Stimulated activated CD8-positive, alpha-beta memory T cell treated with anti-CD3 and anti-CD28 coated beads, Interleukin-7, amount 100 ng/mL, for 1 hour (primary cell): Measurements from ENCODE around the gene ADAM17.

ENCODE experiments used
- DNase-seq, 2 donors: peaks; one replicate each; pipeline ENCODE4 v3.0.0-alpha.2; 2020; ENCODE audit warnings: low read depth in 2 of 2

ADAM17 gene

DNA sequence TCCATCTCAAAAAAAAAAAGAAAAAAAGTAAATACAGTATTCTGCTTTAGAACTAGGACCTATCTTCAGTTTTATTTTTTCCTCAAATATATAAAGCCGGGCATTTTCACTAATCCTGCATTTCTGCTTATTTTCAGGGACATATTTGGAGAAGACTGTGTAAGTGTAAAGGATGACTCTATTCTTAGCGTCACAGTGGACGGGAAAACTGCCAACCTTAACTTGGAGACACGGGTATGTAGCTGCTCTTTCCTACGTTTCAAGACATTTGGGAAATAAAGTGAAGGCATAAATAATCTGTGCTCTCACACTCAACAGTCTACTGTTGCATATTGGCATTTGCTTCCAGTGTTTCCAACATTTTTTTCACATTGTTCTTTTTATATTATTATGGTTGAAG, 84.4 kb downstream of the ADAM17 start:
- DNase-seq: no peak

DNA sequence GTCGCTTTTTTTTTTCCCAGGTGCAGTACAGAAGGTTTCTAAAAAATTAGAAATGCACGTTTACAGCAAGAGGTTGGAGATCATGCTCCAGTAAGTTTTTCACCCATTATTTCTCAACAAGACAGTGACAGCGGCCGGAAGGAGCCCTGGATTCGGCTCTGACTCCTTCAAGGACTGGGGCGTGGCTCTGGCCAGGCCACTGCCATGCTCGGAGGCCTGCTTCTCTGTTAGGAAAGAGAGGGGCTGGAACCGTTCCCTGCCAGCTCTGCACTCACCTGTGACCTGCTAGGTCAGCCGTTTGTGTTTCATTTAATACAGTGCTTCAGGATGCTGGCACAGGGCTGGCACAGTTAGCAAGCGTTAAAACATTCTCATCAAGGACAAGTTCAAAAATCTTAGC, 87.9 kb downstream of the ADAM17 start:
- DNase-seq: no peak

DNA sequence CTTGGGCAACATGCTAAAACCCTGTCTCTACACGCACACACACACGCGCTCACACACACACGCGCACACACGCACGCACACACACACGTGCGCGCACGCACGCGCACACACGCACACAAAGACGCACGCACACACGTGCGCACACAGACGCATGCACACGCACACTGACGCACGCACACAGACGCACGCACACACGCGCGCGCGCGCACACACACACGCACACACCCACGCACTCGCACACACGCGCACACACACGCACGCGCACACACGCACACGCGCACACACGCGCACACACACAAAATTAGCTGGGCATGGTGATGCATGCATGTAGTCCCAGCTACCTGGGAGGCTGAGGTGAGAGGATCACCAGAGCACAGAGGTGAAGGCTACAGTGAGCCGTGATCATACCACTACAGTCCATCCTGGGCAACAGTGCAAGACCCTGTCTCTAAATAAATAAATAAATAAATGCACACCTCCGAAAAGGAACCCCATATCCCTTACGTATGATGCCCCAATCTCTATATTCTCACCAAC, 89.4 kb downstream of the ADAM17 start:
- no peak for DNase-seq

DNA sequence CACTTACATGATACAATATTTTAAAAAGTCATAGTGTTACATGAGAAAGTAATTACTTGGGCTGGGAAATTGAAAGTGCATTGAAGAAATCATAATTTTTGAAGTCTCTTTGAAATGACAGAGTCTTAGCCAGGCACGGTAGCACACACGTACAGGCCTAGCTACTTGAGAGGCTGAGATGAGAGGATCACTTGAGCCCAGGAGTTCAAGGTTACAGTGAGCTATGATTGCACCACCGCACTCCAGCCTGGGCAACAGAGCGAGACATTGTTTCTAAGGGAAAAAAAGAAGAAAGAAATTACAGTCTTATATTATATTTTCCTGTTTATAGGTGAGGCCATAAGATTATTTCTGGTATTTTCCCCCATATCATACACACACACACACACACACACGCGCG, 90.5 kb downstream of the ADAM17 start:
- no peak for DNase-seq

DNA sequence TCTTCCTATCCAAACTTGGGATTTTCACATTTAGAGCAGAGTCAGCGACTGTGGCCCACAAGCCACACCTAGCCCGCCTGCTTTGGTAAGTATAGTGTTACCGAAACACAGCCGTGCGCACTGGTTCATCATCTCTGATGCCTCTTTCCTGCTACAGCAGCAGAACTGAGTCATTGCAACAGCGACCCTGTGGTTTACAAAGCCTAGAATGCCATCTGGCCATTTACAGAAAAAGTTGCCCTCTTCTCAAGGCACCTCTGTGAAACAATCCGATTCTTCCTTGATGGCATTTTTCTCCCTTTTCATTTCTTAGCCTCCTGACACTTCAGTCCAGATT, 92.0 kb downstream of the ADAM17 start:
- no peak for DNase-seq

DNA sequence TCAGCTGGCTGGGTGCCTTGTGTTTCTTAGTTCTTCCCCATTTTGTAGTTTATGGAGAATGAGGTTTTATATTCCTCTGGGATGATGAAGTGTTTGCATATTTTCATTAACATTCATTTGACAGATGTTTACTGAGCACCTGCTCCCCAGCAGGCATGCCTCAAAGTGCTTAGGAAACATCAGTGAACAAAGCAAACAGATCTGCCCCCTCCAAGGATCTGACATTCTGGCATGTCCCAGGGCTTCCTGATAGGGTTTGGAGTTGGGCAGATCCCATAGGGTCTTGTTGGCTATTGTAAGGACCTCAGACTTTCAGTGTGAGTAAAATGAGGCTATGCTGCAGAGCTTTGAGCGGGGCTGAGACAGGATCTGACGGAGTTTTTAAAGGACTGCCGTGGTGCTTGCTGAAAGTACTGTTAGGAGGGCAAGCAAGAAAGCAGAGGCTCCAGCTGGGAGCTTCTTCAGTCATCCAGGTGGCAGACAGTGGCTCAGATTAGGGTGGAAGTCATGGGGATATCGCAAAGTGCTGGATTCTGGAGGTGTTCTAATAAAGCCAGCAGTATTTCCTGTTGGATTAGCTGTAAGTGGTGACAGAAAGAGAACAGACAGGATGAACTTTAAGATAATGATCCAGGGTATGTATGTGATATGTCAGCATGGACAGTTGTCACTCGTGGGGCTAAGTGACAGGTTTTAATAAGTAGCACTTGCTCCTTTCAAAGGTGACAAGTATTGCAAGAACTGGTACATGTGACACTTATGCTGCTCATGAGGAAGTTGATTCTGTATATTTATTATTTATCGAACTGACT, 92.5 kb downstream of the ADAM17 start:
- DNase-seq: no peak

DNA sequence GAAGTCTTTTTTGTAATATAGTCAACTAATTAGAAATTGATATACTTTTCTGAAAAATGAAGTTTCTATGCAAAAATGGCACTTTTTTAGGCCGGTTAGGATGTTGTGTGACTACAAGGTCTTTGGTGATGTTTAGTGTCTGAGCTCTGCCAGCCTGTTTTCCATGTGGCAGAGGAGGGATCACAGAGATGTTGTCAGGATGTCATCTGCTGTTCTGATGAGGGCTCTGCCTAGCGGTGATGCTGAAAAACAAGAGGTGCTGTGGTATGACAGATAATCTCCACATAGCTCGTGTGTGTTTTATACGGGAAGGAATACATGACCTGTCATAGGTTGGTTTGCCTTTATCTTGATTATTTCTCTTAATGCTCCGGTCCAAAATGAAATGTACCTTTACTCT, 93.3 kb downstream of the ADAM17 start:
- DNase-seq: no peak

DNA sequence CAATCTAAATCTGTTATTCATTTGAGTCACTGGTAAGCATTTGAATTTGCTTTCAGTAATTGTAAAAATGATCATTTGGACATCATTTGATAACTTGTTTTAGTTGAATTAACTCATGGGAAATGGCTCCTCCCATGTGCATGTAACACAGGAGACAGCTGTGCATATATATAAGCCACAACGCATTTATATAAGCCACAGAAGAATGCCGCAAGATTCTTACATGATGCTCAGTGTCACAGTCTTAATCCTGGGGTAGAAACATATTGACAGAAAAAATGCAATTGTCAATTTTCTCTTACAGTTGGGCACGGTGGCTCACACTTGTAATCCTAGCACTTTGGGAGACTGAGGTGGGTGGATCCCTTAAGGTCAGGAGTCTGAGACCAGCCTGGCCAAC, 94.6 kb downstream of the ADAM17 start:
- DNase-seq: no peak

DNA sequence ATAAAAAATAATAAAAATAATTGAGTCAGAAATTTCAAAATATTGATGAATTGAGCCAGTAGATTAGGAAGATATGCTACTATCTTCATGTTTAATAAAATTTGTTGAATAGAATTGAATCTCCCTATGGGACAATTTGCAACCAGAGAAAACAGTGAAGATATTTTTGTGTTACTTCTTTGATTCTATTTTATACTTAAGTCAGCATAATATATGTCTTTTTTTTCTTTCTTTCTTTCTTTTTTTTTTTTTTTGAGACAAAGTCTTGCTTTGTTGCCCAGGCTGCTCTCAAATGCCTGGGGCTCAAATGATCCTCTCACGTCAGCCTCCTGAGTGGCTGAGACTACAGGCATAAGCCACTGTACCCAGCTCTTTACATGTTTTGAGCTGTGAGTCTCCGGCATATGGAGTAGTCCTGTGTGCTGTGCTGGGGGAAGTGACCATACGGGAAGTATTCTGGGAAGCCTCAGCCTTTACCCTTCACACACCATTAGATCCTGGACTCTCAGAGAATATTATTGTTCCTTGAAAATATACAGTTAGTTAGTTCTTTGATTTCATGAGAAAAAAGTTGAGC, 95.1 kb downstream of the ADAM17 start:
- DNase-seq: no peak

DNA sequence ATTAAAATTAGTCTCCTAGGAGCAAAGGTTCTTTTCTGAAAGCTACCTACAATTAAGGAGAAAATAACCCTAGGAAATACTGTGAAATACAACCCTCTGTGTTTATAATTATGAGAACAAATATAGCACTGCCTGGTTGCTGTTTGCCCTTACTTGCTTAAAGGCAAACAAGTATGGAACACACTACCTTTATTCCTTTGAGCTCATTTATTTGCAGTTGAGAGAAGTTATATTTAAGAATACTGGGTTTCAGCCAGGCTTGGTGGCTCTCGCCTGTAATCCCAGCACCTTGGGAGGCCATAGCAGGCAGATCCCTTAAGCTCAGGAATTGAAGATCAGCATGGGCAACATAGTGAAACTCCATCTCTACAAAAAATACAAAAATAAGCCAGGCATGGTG, 104.4 kb downstream of the ADAM17 start:
- DNase-seq: no peak

DNA sequence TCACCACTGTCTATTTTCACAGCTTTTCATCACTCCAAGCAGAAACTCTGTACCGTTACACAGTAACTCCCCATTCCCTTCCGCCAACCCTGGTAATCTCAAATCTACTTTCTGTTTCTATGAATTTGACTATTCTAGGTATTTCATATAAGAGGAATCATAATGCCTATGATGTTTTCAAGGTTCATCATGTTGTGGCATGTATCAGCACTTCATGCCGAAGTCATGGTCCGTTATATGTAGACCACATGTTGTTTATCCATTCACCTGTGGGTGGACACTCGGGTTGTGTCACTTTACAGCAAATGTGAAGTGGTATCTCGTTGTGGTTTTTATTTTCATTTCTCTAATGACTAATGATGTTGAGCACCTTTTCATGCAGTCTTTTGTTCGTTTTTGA, 110.5 kb downstream of the ADAM17 start:
- DNase-seq: no peak

DNA sequence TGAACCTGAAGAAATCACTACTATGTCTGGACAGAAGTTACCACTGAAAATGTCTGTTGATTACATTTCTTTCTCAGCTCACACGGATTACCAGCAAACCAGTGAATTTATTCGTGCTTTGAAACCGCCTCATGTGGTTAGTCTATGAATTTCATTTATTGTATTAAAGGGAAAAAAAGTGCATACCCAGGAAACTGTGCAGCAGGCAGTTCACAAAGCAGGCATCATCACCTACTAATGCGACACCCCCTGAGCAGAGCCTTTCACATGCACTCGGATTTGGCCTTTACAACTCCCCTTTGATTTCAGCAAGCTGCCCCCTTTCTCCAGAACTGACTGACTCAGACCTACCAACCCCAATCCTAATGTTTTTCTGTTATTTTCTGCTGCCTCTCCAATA, 112.1 kb downstream of the ADAM17 start:
- DNase-seq: no peak

DNA sequence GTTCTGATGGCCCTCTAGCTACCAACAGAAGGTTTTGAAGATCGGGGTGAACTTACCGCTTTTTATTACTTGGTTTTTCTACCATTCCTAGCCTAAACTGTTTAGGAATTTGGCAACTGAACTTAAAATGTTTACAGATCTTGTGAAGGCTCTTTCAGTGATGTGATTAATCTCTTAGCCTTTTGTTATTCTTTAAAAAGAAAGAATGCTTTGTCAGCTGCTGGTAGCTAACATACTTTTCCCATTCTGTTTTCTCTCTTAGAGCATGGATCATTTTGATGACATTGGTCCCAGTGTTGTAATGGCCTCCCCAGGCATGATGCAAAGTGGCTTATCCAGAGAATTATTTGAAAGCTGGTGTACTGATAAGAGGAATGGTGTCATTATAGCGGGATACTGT, 114.1 kb downstream of the ADAM17 start:
- DNase-seq: no peak

DNA sequence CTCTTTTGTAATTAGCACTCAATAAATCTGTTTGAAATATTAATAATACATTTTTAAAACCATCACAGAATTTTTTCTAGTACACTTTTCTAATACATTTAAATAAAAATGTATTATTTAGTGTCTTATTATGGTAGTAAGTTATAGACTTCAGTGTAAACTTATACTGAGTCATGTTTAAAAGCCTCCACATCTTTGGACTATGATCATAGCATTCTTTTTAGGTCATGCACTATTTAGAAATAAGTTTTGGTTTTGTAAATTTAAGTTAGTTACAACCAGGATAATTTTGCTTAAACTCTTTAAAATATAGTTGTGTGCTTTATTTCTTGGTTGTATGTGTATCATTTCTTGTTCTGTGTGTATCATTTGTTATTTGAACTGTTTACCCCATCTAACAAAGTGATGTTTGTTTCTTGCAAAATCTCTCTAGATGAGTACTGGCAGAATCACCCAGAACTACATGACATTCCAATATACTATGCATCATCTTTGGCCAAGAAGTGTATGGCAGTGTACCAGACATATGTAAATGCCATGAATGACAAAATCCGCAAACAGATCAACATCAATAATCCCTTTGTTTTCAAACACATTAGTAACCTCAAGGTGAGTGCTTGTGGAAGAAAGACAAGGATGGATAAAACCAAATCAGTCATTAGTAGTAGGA, 115.4 kb downstream of the ADAM17 start:
- no peak for DNase-seq

DNA sequence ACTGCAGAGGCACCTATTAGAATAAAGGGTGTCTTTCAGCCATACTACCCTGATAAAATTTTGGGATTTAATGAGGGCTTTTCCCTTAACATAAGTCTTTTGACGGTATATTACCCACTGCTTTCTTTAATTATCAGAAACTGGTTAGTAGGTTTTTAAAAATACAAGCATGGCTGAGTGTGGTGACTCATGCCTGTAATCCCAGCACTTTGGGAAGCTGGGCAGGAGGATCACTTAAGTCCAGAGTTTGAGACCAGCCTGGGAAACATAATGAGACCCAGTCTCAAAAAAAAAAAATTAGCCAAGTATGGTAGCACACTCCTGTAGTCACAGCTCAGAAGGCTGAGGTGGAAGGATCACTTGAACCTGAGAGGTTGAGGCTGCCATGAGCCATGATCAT, 116.1 kb downstream of the ADAM17 start:
- no peak for DNase-seq
